ENCODE measurements around the gene SPART. TPM values are rescaled to one million over a fixed set of nuclear protein-coding genes. Genes with fewer than 3 reads are reported as not detected.

SPART gene
- total and polyA plus RNA-seq, 2 donors from 2014 or later = 47.8 to 66.1 TPM

GRCh38 chr13:36354842-36355623, 8.8 kb upstream of the SPART start:
- no peak for TF ChIP-seq CTCF (IDR thresholded peaks at IDR 0.05; ENCODE audit: borderline replicate concordance, extremely low read depth, insufficient read depth)
- intact Hi-C loops (cut with DNase I) = no loop called here
- no peaks in the 10 kb centered on the region for H3K36me3 ChIP-seq (ENCODE audit: control insufficient read depth in 2 of 3, insufficient read depth in 3 of 3, low read length in 3 of 3)
- H3K27me3 ChIP-seq (ENCODE audit: control insufficient read depth, insufficient read depth, low read length) = no peaks in the 10 kb centered on the region
- no peak overlapping the region for H3K4me3 ChIP-seq (ENCODE audit: low read length in 3 of 3)
- peaks cover 0 to 8% (median 3%) of the 10 kb centered on the region in 3 donors for H3K4me1 ChIP-seq (ENCODE audit: control insufficient read depth in 2 of 3, insufficient read depth in 2 of 3, low read depth in 1 of 3, low read length in 3 of 3)
- peak overlapping the region; percentile 36 to 59 for H3K27ac ChIP-seq (ENCODE audit: low read depth in 2 of 2, low read length in 2 of 2)
- no peak overlapping the region for H3K9ac ChIP-seq (ENCODE audit: low read length in 3 of 3)
- FAIRE-seq = no peak
- no peak for DNase-seq
- no peaks in the 10 kb centered on the region for H3K9me3 ChIP-seq (ENCODE audit: control insufficient read depth in 2 of 3, insufficient read depth in 1 of 3, low read length in 3 of 3)

GRCh38 chr13:36353001-36353400, 6.8 kb upstream of the SPART start:
- H3K4me1 ChIP-seq (ENCODE audit: control insufficient read depth in 2 of 3, insufficient read depth in 2 of 3, low read depth in 1 of 3, low read length in 3 of 3) = peaks cover 0 to 3% (median 0%) of the 10 kb centered on the region in 3 donors
- H3K4me3 ChIP-seq (ENCODE audit: low read length in 3 of 3) = no peak overlapping the region
- no peaks in the 10 kb centered on the region for H3K9me3 ChIP-seq (ENCODE audit: control insufficient read depth in 2 of 3, insufficient read depth in 1 of 3, low read length in 3 of 3)
- H3K9ac ChIP-seq (ENCODE audit: low read length in 3 of 3) = no peak overlapping the region
- no peaks in the 10 kb centered on the region for H3K36me3 ChIP-seq (ENCODE audit: control insufficient read depth in 2 of 3, insufficient read depth in 3 of 3, low read length in 3 of 3)
- H3K27ac ChIP-seq (ENCODE audit: low read depth in 2 of 2, low read length in 2 of 2) = no peak overlapping the region
- intact Hi-C loops (cut with DNase I) = no loop called here
- no peak for TF ChIP-seq CTCF (IDR thresholded peaks at IDR 0.05; ENCODE audit: borderline replicate concordance, extremely low read depth, insufficient read depth)
- DNase-seq (peak in 1 of 5 donors; percentile 29), FAIRE-seq (no peak)
- no peaks in the 10 kb centered on the region for H3K27me3 ChIP-seq (ENCODE audit: control insufficient read depth, insufficient read depth, low read length)

GRCh38 chr13:36352350-36352749, 6.2 kb upstream of the SPART start:
- H3K36me3 ChIP-seq (ENCODE audit: control insufficient read depth in 2 of 3, insufficient read depth in 3 of 3, low read length in 3 of 3) = no peaks in the 10 kb centered on the region
- no peak for TF ChIP-seq CTCF (IDR thresholded peaks at IDR 0.05; ENCODE audit: borderline replicate concordance, extremely low read depth, insufficient read depth)
- no peak for FAIRE-seq
- H3K4me3 ChIP-seq (ENCODE audit: low read length in 3 of 3) = no peak overlapping the region
- H3K9ac ChIP-seq (ENCODE audit: low read length in 3 of 3) = no peak overlapping the region
- no peaks in the 10 kb centered on the region for H3K9me3 ChIP-seq (ENCODE audit: control insufficient read depth in 2 of 3, insufficient read depth in 1 of 3, low read length in 3 of 3)
- no peak for DNase-seq
- intact Hi-C loops (cut with DNase I) = no loop called here
- H3K4me1 ChIP-seq (ENCODE audit: control insufficient read depth in 2 of 3, insufficient read depth in 2 of 3, low read depth in 1 of 3, low read length in 3 of 3) = peaks cover 0 to 3% (median 0%) of the 10 kb centered on the region in 3 donors
- H3K27me3 ChIP-seq (ENCODE audit: control insufficient read depth, insufficient read depth, low read length) = no peaks in the 10 kb centered on the region
- H3K27ac ChIP-seq (ENCODE audit: low read depth in 2 of 2, low read length in 2 of 2) = no peak overlapping the region

Measured in kidney (tissue), 14 donors.